ENCODE results near the gene KAT14. TPM values are rescaled to one million over a fixed set of nuclear protein-coding genes. Genes with fewer than 3 reads are reported as not detected.
"Not testable (repeated sequence)": the region's sequence is repeated elsewhere in the genome, so short reads cannot be mapped to it uniquely, and the experiment has no call there.

KAT14 gene
- total RNA-seq (2022): 77.1 and 83.2 TPM in 2 replicates
- Bru-seq, nascent RNA: percentile 98 among the genes with signal in this experiment
- percentile 98 among the genes with signal in this experiment for BruChase-seq, experiment 1, labeled RNA remaining after a 2-hour chase
- BruChase-seq, experiment 2, labeled RNA remaining after a 6-hour chase: percentile 93 among the genes with signal in this experiment
- long read RNA-seq, transcript KAT14-206 (9 exons, 3,152 nt): major isoform, 25 of 104 reads
- long read RNA-seq, transcript KAT14-203 (2 exons, 949 nt): minor isoform, 10 of 104 reads
- long read RNA-seq, partial matches to known transcripts: 25 of 104 reads
- long read RNA-seq, other reads (novel, unspliced or antisense): 43 of 104 reads

GRCh38 chr20:18137412-18138265, at the start of gene KAT14, which contains the start of gene PET117:
Gene KAT14 (plus strand): TSS chr20:18137863. CDS start chr20:18142661, 4,798 bp downstream.
Gene PET117 (plus strand): TSS chr20:18137863. CDS start chr20:18137956, 93 bp downstream.
- CTCF ChIA-PET: interaction anchor here (0.5 to 0.8 kb wide), 2 partner anchors 27 to 568 kb away, joined by 4 to 5 read pairs; partner anchors contain the start of gene DSTN

GRCh38 chr20:18088298-18088697, 49.4 kb upstream of the KAT14 start:
- BruUV-seq (replicated peaks); POLR2A ChIA-PET; H3K27me3 Mint-ChIP-seq (ENCODE audit: insufficient read depth, unreplicated experiment); H3K36me3 Mint-ChIP-seq (ENCODE audit: insufficient read depth, unreplicated experiment); H3K4me3 Mint-ChIP-seq (ENCODE audit: unreplicated experiment); H3K27ac Mint-ChIP-seq (ENCODE audit: unreplicated experiment); DNase-seq; H3K36me3 ChIP-seq (ENCODE audit: control insufficient read depth, insufficient read depth, low read length); CTCF ChIA-PET; H3K4me3 ChIP-seq (ENCODE audit: low read depth, low read length); H3K9me3 Mint-ChIP-seq (ENCODE audit: unreplicated experiment); intact Hi-C loops (cut with micrococcal nuclease; ENCODE audit: unreplicated experiment); H3K9me3 ChIP-seq; H3K27me3 ChIP-seq (replicated peaks; ENCODE audit: control insufficient read depth, insufficient read depth, low read length); H3K4me1 ChIP-seq: not testable (repeated sequence)
- peaks cover 20% of the 10 kb centered on the region for H3K4me1 Mint-ChIP-seq (ENCODE audit: low read depth, unreplicated experiment)

More at GRCh38 chr20:18137412-18138265, at the start of gene KAT14, which contains the start of gene PET117:
- H3K4me3 ChIP-seq (ENCODE audit: low read depth, low read length): peak within 1 kb of the TSS; percentile 80
- H3K27me3 ChIP-seq (replicated peaks; ENCODE audit: control insufficient read depth, insufficient read depth, low read length): no peaks in the 10 kb centered on the region
- peak within 1 kb of the TSS; percentile 74 for H3K4me3 Mint-ChIP-seq (ENCODE audit: unreplicated experiment)
- no peak for TF ChIP-seq CTCF (IDR thresholded peaks at IDR 0.05; ENCODE audit: insufficient read depth in 1 of 2, low read depth in 1 of 2, low read length in 1 of 2, severe bottlenecking in 1 of 2, unreplicated experiment in 1 of 2)
- H3K36me3 ChIP-seq (ENCODE audit: control insufficient read depth, insufficient read depth, low read length): peaks cover 2% of the 10 kb centered on the region
- peaks cover 32% of the 10 kb centered on the region for H3K4me1 Mint-ChIP-seq (ENCODE audit: low read depth, unreplicated experiment)
- peak within 1 kb of the TSS; percentile 90 for H3K27ac Mint-ChIP-seq (ENCODE audit: unreplicated experiment)
- no peaks in the 10 kb centered on the region for H3K9me3 Mint-ChIP-seq (ENCODE audit: unreplicated experiment)
- H3K36me3 Mint-ChIP-seq (ENCODE audit: insufficient read depth, unreplicated experiment): peaks cover 27% of the 10 kb centered on the region
- no peaks in the 10 kb centered on the region for H3K27me3 Mint-ChIP-seq (ENCODE audit: insufficient read depth, unreplicated experiment)
- intact Hi-C loops (cut with micrococcal nuclease; ENCODE audit: unreplicated experiment): loop anchor here (1.0 to 5.0 kb wide), 2 partner anchors 8 to 170 kb away; partner anchors contain the start of genes MGME1 and SNX5
- peaks cover 25% of the 10 kb centered on the region for H3K4me1 ChIP-seq
- no peaks in the 10 kb centered on the region for H3K9me3 ChIP-seq
- DNase-seq: peak; percentile 95 to 98
- POLR2A ChIA-PET: interaction anchor here (0.5 to 0.7 kb wide), 3 partner anchors 19 to 568 kb away, joined by 3 to 4 read pairs (median 4); partner anchors contain the start of gene DSTN
- BruUV-seq (replicated peaks): no TSS peak

- H3K9me3 Mint-ChIP-seq (ENCODE audit: unreplicated experiment); H3K36me3 Mint-ChIP-seq (ENCODE audit: insufficient read depth, unreplicated experiment); H3K4me3 ChIP-seq (ENCODE audit: low read depth, low read length); POLR2A ChIA-PET; H3K9me3 ChIP-seq; CTCF ChIA-PET; H3K4me1 ChIP-seq; intact Hi-C loops (cut with micrococcal nuclease; ENCODE audit: unreplicated experiment); H3K4me3 Mint-ChIP-seq (ENCODE audit: unreplicated experiment); H3K27ac Mint-ChIP-seq (ENCODE audit: unreplicated experiment); BruUV-seq (replicated peaks); DNase-seq; H3K36me3 ChIP-seq (ENCODE audit: control insufficient read depth, insufficient read depth, low read length); H3K27me3 ChIP-seq (replicated peaks; ENCODE audit: control insufficient read depth, insufficient read depth, low read length); H3K27me3 Mint-ChIP-seq (ENCODE audit: insufficient read depth, unreplicated experiment): not testable (repeated sequence)
- peaks cover 26% of the 10 kb centered on the region for H3K4me1 Mint-ChIP-seq (ENCODE audit: low read depth, unreplicated experiment)
Measured at GRCh38 chr20:18088841-18089240, 48.8 kb upstream of the KAT14 start.

Data from Caco-2 (cell line).